HepG2 (cell line): ENCODE data around the gene CFAP45. TPM values are rescaled to one million over a fixed set of nuclear protein-coding genes. Genes with fewer than 3 reads are reported as not detected.

Experiments
- CBX5 ChIP-seq: sonication (generic); formaldehyde crosslinking; IDR thresholded peaks from 2 replicates; pipeline ENCODE4 v1.4.0; 2020; ENCODE audit warnings: missing genetic modification reagents, borderline replicate concordance
- DMAP1 ChIP-seq: IDR thresholded peaks from 2 replicates; pipeline ENCODE4 v1.6.1; 2016
- DRAP1 ChIP-seq: IDR thresholded peaks from 2 replicates; pipeline ENCODE4 v1.6.1; 2016; ENCODE audit warnings: missing genetic modification reagents, missing compliant biosample characterization
- HMGXB4 ChIP-seq, 2 experiments: sonication (generic) in 1 of 2; formaldehyde crosslinking in 1 of 2; IDR thresholded peaks; 2 replicates each; pipeline versions ENCODE4 v1.4.0 to v1.6.1; 2018 to 2020; ENCODE audit warnings: missing genetic modification reagents in 2 of 2, borderline replicate concordance in 1 of 2, low read depth in 1 of 2, mild to moderate bottlenecking in 1 of 2, missing biosample characterization in 1 of 2
- IRF2 ChIP-seq: IDR thresholded peaks from 2 replicates; pipeline ENCODE4 v1.6.1; 2018; ENCODE audit warnings: missing genetic modification reagents, missing compliant biosample characterization
- KDM2A ChIP-seq: sonication (generic); formaldehyde crosslinking; IDR thresholded peaks from 2 replicates; pipeline ENCODE4 v1.4.0; 2020; ENCODE audit warnings: low read depth, missing genetic modification reagents, borderline replicate concordance
- MXI1 ChIP-seq: IDR thresholded peaks from 3 replicates; pipeline ENCODE4 v1.6.1; 2012; ENCODE audit warnings: low read depth, low read length, inconsistent platforms, borderline replicate concordance
- PLRG1 ChIP-seq: fragments of 450-650 bp; conservative IDR thresholded peaks from 2 replicates; pipeline ENCODE4 v1.6.1; 2016
- SUZ12 ChIP-seq: fragments of 150-350 bp; IDR thresholded peaks from 2 replicates; pipeline ENCODE4 v1.6.1; 2014; ENCODE audit warnings: low read depth, low read length
- THAP11 ChIP-seq: IDR thresholded peaks from 2 replicates; pipeline ENCODE4 v1.6.1; 2016; ENCODE audit warnings: missing biosample characterization, missing genetic modification reagents
- ZBTB2 ChIP-seq: sonication (generic); formaldehyde crosslinking; IDR thresholded peaks from 2 replicates; pipeline ENCODE4 v1.8.0; 2022; ENCODE audit warnings: low read depth, missing genetic modification reagents
- ZNF281 ChIP-seq: sonication (generic); formaldehyde crosslinking; IDR thresholded peaks from 2 replicates; pipeline ENCODE4 v1.4.0; 2020; ENCODE audit warnings: missing genetic modification reagents, borderline replicate concordance
- ZNF552 ChIP-seq: sonication (generic); formaldehyde crosslinking; IDR thresholded peaks from 2 replicates; pipeline ENCODE4 v1.9.0; 2022; ENCODE audit warnings: missing genetic modification reagents, mild to moderate bottlenecking, borderline replicate concordance
- ZNF646 ChIP-seq: sonication (generic); formaldehyde crosslinking; IDR thresholded peaks from 2 replicates; pipeline ENCODE4 v1.9.0; 2021; ENCODE audit warnings: mild to moderate bottlenecking, missing genetic modification reagents
- ZNF674 ChIP-seq: sonication (generic); formaldehyde crosslinking; IDR thresholded peaks from 2 replicates; pipeline ENCODE4 v1.5.0; 2020; ENCODE audit warnings: low read depth, mild to moderate bottlenecking, missing genetic modification reagents
- ZNF841 ChIP-seq: sonication (generic); formaldehyde crosslinking; IDR thresholded peaks from 2 replicates; pipeline ENCODE4 v1.8.1; 2023; ENCODE audit warnings: missing genetic modification reagents, borderline replicate concordance
- polyA plus RNA-seq, 8 experiments: library from polyadenylated mRNA; depleted of rRNA in 3 of 8; stranded (reverse) in 7 of 8; unstranded in 1 of 8; fragments of >200 nt; fragmentation: Illumina TruSeq in 4 of 8; extraction: Trizol in 4 of 8; gene quantifications; 2 replicates each; pipeline versions ENCODE4 v1.2.1 to v1.2.3, GENCODE V29; 2011 to 2016; ENCODE audit warnings: low read depth in 4 of 8, missing spikeins in 1 of 8, mixed read lengths in 1 of 8; ENCODE audit not compliant: insufficient read depth in 1 of 8
- total RNA-seq, 5 experiments: library from RNA; depleted of rRNA; stranded (reverse); fragments of >200 nt; fragmentation: Illumina TruSeq; extraction: Trizol; gene quantifications; 2 replicates each; pipeline ENCODE4 v1.2.3, GENCODE V29; 2016; ENCODE audit warnings: low read depth in 1 of 5

Gene CFAP45
- total and polyA plus RNA-seq, 2 of the 13 experiments (the other 11 are each of a cell fraction or from before 2014, with no cell fraction given) = not detected

- TF ChIP-seq ZNF281 (CRISPR knock-in tag) (peak; percentile 45; the same call in 1 of the 2 replicates), ZNF674 (CRISPR knock-in tag) (no peak), HMGXB4 (CRISPR knock-in tag; IDR thresholded peaks at IDR 0.05; ENCODE audit: borderline replicate concordance in 1 of 2, low read depth in 1 of 2) (peak in 1 of 2 experiments; percentile 59; a peak in 1 of 4 replicates), DMAP1 (CRISPR knock-in tag) (no peak), ZBTB2 (CRISPR knock-in tag) (no peak), THAP11 (CRISPR knock-in tag) (peak; percentile 43; the same call in 1 of the 2 replicates), PLRG1 (no peak), IRF2 (0 out of 2 replicates have a peak, but pooled peaks have one; percentile 47), ZNF552 (no peak), KDM2A (CRISPR knock-in tag) (peak; percentile 42; the same call in 1 of the 2 replicates), SUZ12 (no peak), MXI1 (peak; percentile 38; the same call in 1 of the 3 replicates), CBX5 (CRISPR knock-in tag) (0 out of 2 replicates have a peak, but pooled peaks have one; percentile 39), ZNF646 (no peak), ZNF841 (no peak), DRAP1 (CRISPR knock-in tag) (no peak)
Observed at GRCh38 chr1:159936273-159936904, 36.4 kb upstream of the CFAP45 start (continued).
